HAP-1 (cell line): ENCODE measurements around the gene PRPSAP2.

Experiments used
- DNase-seq, 2 experiments: peaks; one replicate each; pipeline ENCODE4 v3.0.0-alpha.2; 2016 to 2020; ENCODE audit warnings: low spot score in 2 of 2
- H3K27me3 ChIP-seq: fragments of 250-450 bp; sonication (Bioruptor Pico); 2 replicates; pipeline ENCODE4 v1.5.1; 2020; ENCODE audit warnings: low read depth, mild to moderate bottlenecking, moderate library complexity
- H3K36me3 ChIP-seq: fragments of 250-450 bp; sonication (Bioruptor Pico); replicated peaks from 2 replicates; pipeline ENCODE4 v1.5.1; 2020; ENCODE audit warnings: mild to moderate bottlenecking
- H3K4me1 ChIP-seq: fragments of 250-450 bp; sonication (Bioruptor Pico); 2 replicates; pipeline ENCODE4 v1.5.1; 2020; ENCODE audit warnings: mild to moderate bottlenecking
- H3K4me3 ChIP-seq: fragments of 250-450 bp; sonication (Bioruptor Pico); 2 replicates; pipeline ENCODE4 v1.5.1; 2020; ENCODE audit warnings: mild to moderate bottlenecking, moderate library complexity
- H3K9me3 ChIP-seq: fragments of 250-450 bp; sonication (Bioruptor Pico); 2 replicates; pipeline ENCODE4 v1.5.1; 2020; ENCODE audit warnings: mild to moderate bottlenecking, moderate library complexity
- in situ Hi-C: fragments of 300-500 bp; cut with MboI; formaldehyde crosslinking; loops from 3 replicates; pipeline ENCODE4 v1.14.3; 2020; ENCODE audit warnings: low sequenced_read_pairs, inconsistent platforms, mixed read lengths

Gene PRPSAP2

GRCh38 chr17:18965530-18966236 lies 107.8 kb downstream of the PRPSAP2 start:
- Histone ChIP-seq H3K9me3 (no peaks in the 10 kb centered on the region), H3K36me3 (no peaks in the 10 kb centered on the region), H3K27me3 (no peaks in the 10 kb centered on the region), H3K4me1 (no peaks in the 10 kb centered on the region), H3K4me3 (no peak overlapping the region)
- in situ Hi-C loops = no loop called here
- DNase-seq = no peak

GRCh38 chr17:18966831-18967624 lies 109.1 kb downstream of the PRPSAP2 start:
- in situ Hi-C loops = no loop called here
- Histone ChIP-seq H3K4me3 (no peak overlapping the region), H3K9me3 (no peaks in the 10 kb centered on the region), H3K4me1 (no peaks in the 10 kb centered on the region), H3K27me3 (no peaks in the 10 kb centered on the region), H3K36me3 (no peaks in the 10 kb centered on the region; the same call in 1 of the 2 replicates)
- no peak for DNase-seq

- Histone ChIP-seq H3K36me3 (no peaks in the 10 kb centered on the region; the same call in 1 of the 2 replicates), H3K4me3 (no peak overlapping the region), H3K4me1 (no peaks in the 10 kb centered on the region), H3K9me3 (no peaks in the 10 kb centered on the region), H3K27me3 (no peaks in the 10 kb centered on the region)
- in situ Hi-C loops = no loop called here
- DNase-seq = no peak
Observed at GRCh38 chr17:18967916-18968315, 110.0 kb downstream of the PRPSAP2 start.

- Histone ChIP-seq H3K9me3 (no peaks in the 10 kb centered on the region), H3K27me3 (no peaks in the 10 kb centered on the region), H3K4me1 (no peaks in the 10 kb centered on the region), H3K4me3 (no peak overlapping the region), H3K36me3 (no peaks in the 10 kb centered on the region; the same call in 1 of the 2 replicates)
- in situ Hi-C loops = no loop called here
- no peak for DNase-seq
Observed at GRCh38 chr17:18968345-18968744, 110.4 kb downstream of the PRPSAP2 start.

GRCh38 chr17:18968945-18969887 lies 111.3 kb downstream of the PRPSAP2 start:
- Histone ChIP-seq H3K27me3 (no peaks in the 10 kb centered on the region), H3K4me3 (no peak overlapping the region), H3K4me1 (no peaks in the 10 kb centered on the region), H3K36me3 (no peaks in the 10 kb centered on the region; the same call in 1 of the 2 replicates), H3K9me3 (no peaks in the 10 kb centered on the region)
- in situ Hi-C loops = no loop called here
- no peak for DNase-seq

GRCh38 chr17:18970582-18971480 lies 112.9 kb downstream of the PRPSAP2 start:
- H3K9me3 ChIP-seq = no peaks in the 10 kb centered on the region
- DNase-seq = no peak
- in situ Hi-C loops = no loop called here

GRCh38 chr17:18971801-18972200 lies 113.9 kb downstream of the PRPSAP2 start:
- Histone ChIP-seq H3K36me3 (no peaks in the 10 kb centered on the region; the same call in 1 of the 2 replicates), H3K4me1 (no peaks in the 10 kb centered on the region), H3K27me3 (no peaks in the 10 kb centered on the region), H3K4me3 (no peak overlapping the region), H3K9me3 (no peaks in the 10 kb centered on the region)
- in situ Hi-C loops = no loop called here
- no peak for DNase-seq

More at GRCh38 chr17:18970582-18971480, 112.9 kb downstream of the PRPSAP2 start:
- H3K36me3 ChIP-seq = no peaks in the 10 kb centered on the region; the same call in 1 of the 2 replicates
- H3K4me1 ChIP-seq = no peaks in the 10 kb centered on the region
- H3K4me3 ChIP-seq = no peak overlapping the region
- no peaks in the 10 kb centered on the region for H3K27me3 ChIP-seq

GRCh38 chr17:18974407-18975149 lies 116.6 kb downstream of the PRPSAP2 start:
- Histone ChIP-seq H3K4me1 (no peaks in the 10 kb centered on the region), H3K27me3 (no peaks in the 10 kb centered on the region), H3K4me3 (no peak overlapping the region), H3K9me3 (no peaks in the 10 kb centered on the region), H3K36me3 (no peaks in the 10 kb centered on the region; the same call in 1 of the 2 replicates)
- in situ Hi-C loops = loop anchor here (5.0 to 25.0 kb wide), 2 partner anchors 47 to 663 kb away; partner anchors contain the start of gene ALDH3A2
- DNase-seq = no peak

- Histone ChIP-seq H3K4me1 (no peaks in the 10 kb centered on the region), H3K9me3 (no peaks in the 10 kb centered on the region), H3K36me3 (no peaks in the 10 kb centered on the region; the same call in 1 of the 2 replicates), H3K4me3 (no peak overlapping the region), H3K27me3 (no peaks in the 10 kb centered on the region)
- in situ Hi-C loops = loop anchor here (5.0 to 25.0 kb wide), 2 partner anchors 48 to 662 kb away; partner anchors contain the start of gene ALDH3A2
- no peak for DNase-seq
Observed at GRCh38 chr17:18975597-18975996, 117.7 kb downstream of the PRPSAP2 start.

- DNase-seq = no peak
- Histone ChIP-seq H3K4me1 (no peaks in the 10 kb centered on the region), H3K9me3 (no peaks in the 10 kb centered on the region), H3K27me3 (no peaks in the 10 kb centered on the region), H3K36me3 (no peaks in the 10 kb centered on the region; the same call in 1 of the 2 replicates), H3K4me3 (no peak overlapping the region)
- in situ Hi-C loops = loop anchor here (5.0 to 25.0 kb wide), 2 partner anchors 49 to 661 kb away; partner anchors contain the start of gene ALDH3A2
Observed at GRCh38 chr17:18976201-18976600, 118.3 kb downstream of the PRPSAP2 start.

- in situ Hi-C loops = loop anchor here (5.0 to 25.0 kb wide), 2 partner anchors 50 to 660 kb away; partner anchors contain the start of gene ALDH3A2
- Histone ChIP-seq H3K36me3 (no peaks in the 10 kb centered on the region), H3K4me3 (no peak overlapping the region), H3K4me1 (no peaks in the 10 kb centered on the region), H3K9me3 (no peaks in the 10 kb centered on the region), H3K27me3 (no peaks in the 10 kb centered on the region)
- DNase-seq = no peak
Observed at GRCh38 chr17:18977021-18977420, 119.1 kb downstream of the PRPSAP2 start.

- Histone ChIP-seq H3K27me3 (no peaks in the 10 kb centered on the region), H3K4me1 (no peaks in the 10 kb centered on the region), H3K4me3 (no peak overlapping the region), H3K36me3 (no peaks in the 10 kb centered on the region), H3K9me3 (no peaks in the 10 kb centered on the region)
- no peak for DNase-seq
- in situ Hi-C loops = loop anchor here (5.0 to 25.0 kb wide), 2 partner anchors 50 to 660 kb away; partner anchors contain the start of gene ALDH3A2
Observed at GRCh38 chr17:18977646-18978045, 119.7 kb downstream of the PRPSAP2 start.
